CD14-positive monocyte (primary cell): ENCODE results near the gene WNT7A. TPM values are rescaled to one million over a fixed set of nuclear protein-coding genes. Genes with fewer than 3 reads are reported as not detected.

Experiments used
- DNase-seq, 3 donors: peaks; one replicate each; pipeline ENCODE4 v3.0.0-alpha.2; 2011 to 2022
- H2AFZ ChIP-seq: 2 replicates; pipeline ENCODE4 v1.6.0; 2012; ENCODE audit warnings: mild to moderate bottlenecking, low read depth, low read length, inconsistent platforms; ENCODE audit not compliant: insufficient read depth, poor library complexity, severe bottlenecking
- H3K27ac ChIP-seq, 2 donors: 1 replicate in 1 of 2; 2 replicates in 1 of 2; pipeline ENCODE4 v1.5.1; 2012 to 2013; ENCODE audit warnings: low read length in 2 of 2, control low read depth in 1 of 2, inconsistent platforms in 1 of 2, low read depth in 1 of 2, mild to moderate bottlenecking in 1 of 2
- H3K27me3 ChIP-seq, 2 donors: one replicate each; pipeline versions ENCODE4 v1.6.0 to v1.6.1; 2011 to 2013; ENCODE audit warnings: low read length in 2 of 2; ENCODE audit not compliant: control insufficient read depth in 2 of 2, insufficient read depth in 2 of 2
- H3K36me3 ChIP-seq, 2 donors: replicated peaks in 1 of 2; 1 replicate in 1 of 2; 2 replicates in 1 of 2; pipeline versions ENCODE4 v1.5.1 to v1.6.1; 2012 to 2013; ENCODE audit warnings: low read length in 2 of 2, control low read depth in 1 of 2, inconsistent platforms in 1 of 2, mild to moderate bottlenecking in 1 of 2; ENCODE audit not compliant: insufficient read depth in 2 of 2, control insufficient read depth in 1 of 2
- H3K4me1 ChIP-seq, 2 donors: 1 replicate in 1 of 2; 2 replicates in 1 of 2; pipeline versions ENCODE4 v1.5.1 to v1.6.1; 2012 to 2013; ENCODE audit warnings: low read length in 2 of 2, control low read depth in 1 of 2, inconsistent platforms in 1 of 2, mild to moderate bottlenecking in 1 of 2, moderate library complexity in 1 of 2; ENCODE audit not compliant: insufficient read depth in 2 of 2, control insufficient read depth in 1 of 2
- H3K4me2 ChIP-seq: replicated peaks from 2 replicates; pipeline ENCODE3; 2012; ENCODE audit warnings: low read length, moderate library complexity, mild to moderate bottlenecking; ENCODE audit not compliant: poor library complexity, severe bottlenecking; ENCODE audit errors: extremely low read depth
- H3K4me3 ChIP-seq, 3 experiments: fragments of 200-600 bp in 1 of 3; sonication (generic) in 1 of 3; replicated peaks in 1 of 3; 1 replicate in 2 of 3; 2 replicates in 1 of 3; pipeline ENCODE4 v1.5.1; 2011 to 2013; ENCODE audit warnings: low read length in 3 of 3, mild to moderate bottlenecking in 3 of 3, control low read depth in 2 of 3, low read depth in 2 of 3, inconsistent platforms in 1 of 3, moderate library complexity in 1 of 3
- H3K79me2 ChIP-seq: 2 replicates; pipeline ENCODE4 v1.6.0; 2012; ENCODE audit warnings: mild to moderate bottlenecking, control low read depth, inconsistent platforms, low read length, moderate library complexity; ENCODE audit not compliant: insufficient read depth
- H3K9ac ChIP-seq: 2 replicates; pipeline ENCODE4 v1.6.0; 2017; ENCODE audit warnings: low read length, mild to moderate bottlenecking; ENCODE audit not compliant: insufficient read depth, poor library complexity, severe bottlenecking
- H3K9me3 ChIP-seq, 2 donors: replicated peaks in 1 of 2; 1 replicate in 1 of 2; 2 replicates in 1 of 2; pipeline versions ENCODE4 v1.5.1 to v1.6.1; 2012 to 2013; ENCODE audit warnings: low read length in 2 of 2, control low read depth in 1 of 2; ENCODE audit not compliant: control insufficient read depth in 1 of 2, insufficient read depth in 1 of 2
- H4K20me1 ChIP-seq: 2 replicates; pipeline ENCODE4 v1.6.0; 2012; ENCODE audit warnings: mild to moderate bottlenecking, low read length, control low read depth, moderate library complexity; ENCODE audit not compliant: insufficient read depth
- H3K27ac Mint-ChIP-seq, 7 donors: one replicate each; pipeline ENCODE4 v1.8.0; 2020; ENCODE audit warnings: mild to moderate bottlenecking in 7 of 7, mixed read lengths in 7 of 7, moderate library complexity in 6 of 7, inconsistent platforms in 2 of 7
- H3K27me3 Mint-ChIP-seq, 3 donors: one replicate each; pipeline ENCODE4 v1.8.0; 2021 to 2022; ENCODE audit warnings: low read depth in 3 of 3, mild to moderate bottlenecking in 3 of 3, mixed read lengths in 3 of 3, moderate library complexity in 3 of 3, inconsistent platforms in 1 of 3
- H3K36me3 Mint-ChIP-seq, 2 donors: one replicate each; pipeline ENCODE4 v1.8.0; 2020; ENCODE audit warnings: mixed read lengths in 2 of 2, inconsistent platforms in 1 of 2, mild to moderate bottlenecking in 1 of 2
- H3K4me1 Mint-ChIP-seq: one replicate; pipeline ENCODE4 v1.8.0; 2020; ENCODE audit warnings: mild to moderate bottlenecking, mixed read lengths
- H3K4me3 Mint-ChIP-seq, 2 donors: one replicate each; pipeline ENCODE4 v1.8.0; 2020; ENCODE audit warnings: mild to moderate bottlenecking in 2 of 2, mixed read lengths in 2 of 2, moderate library complexity in 1 of 2
- H3K9me3 Mint-ChIP-seq, 7 donors: one replicate each; pipeline ENCODE4 v1.8.0; 2020 to 2022; ENCODE audit warnings: mixed read lengths in 7 of 7, mild to moderate bottlenecking in 6 of 7, moderate library complexity in 6 of 7, inconsistent platforms in 2 of 7
- WGBS: methylation state at CpG from one replicate; pipeline ENCODE4 v1.1.5; 2013; ENCODE audit warnings: missing lambda C conversion rate; ENCODE audit not compliant: insufficient coverage; 5-methylcytosine and 5-hydroxymethylcytosine counted together
- intact Hi-C, 2 donors: fragments of 100-400 bp; cut with micrococcal nuclease; formaldehyde crosslinking; loops; one replicate each; pipeline versions ENCODE4 v1.15.0 to v1.15.1; 2023
- polyA plus RNA-seq, 3 donors: library from polyadenylated mRNA; depleted of rRNA in 1 of 3; unstranded in 2 of 3; stranded (reverse) in 1 of 3; fragments of 300-500 nt in 2 of 3; fragments of >200 nt in 1 of 3; fragmentation: Illumina TruSeq in 2 of 3; gene quantifications; 1 replicate in 2 of 3; 2 replicates in 1 of 3; pipeline ENCODE4 v1.2.3, GENCODE V29; 2012 to 2021
- TF ChIP-seq, protein P1 (sequence below): fragments of 200-600 bp; IDR thresholded peaks from one replicate; pipeline ENCODE4 v1.8.0; 2022; ENCODE audit warnings: antibody characterized with exemption, mild to moderate bottlenecking

Gene WNT7A
- polyA plus RNA-seq, 3 donors: not detected

DNA sequence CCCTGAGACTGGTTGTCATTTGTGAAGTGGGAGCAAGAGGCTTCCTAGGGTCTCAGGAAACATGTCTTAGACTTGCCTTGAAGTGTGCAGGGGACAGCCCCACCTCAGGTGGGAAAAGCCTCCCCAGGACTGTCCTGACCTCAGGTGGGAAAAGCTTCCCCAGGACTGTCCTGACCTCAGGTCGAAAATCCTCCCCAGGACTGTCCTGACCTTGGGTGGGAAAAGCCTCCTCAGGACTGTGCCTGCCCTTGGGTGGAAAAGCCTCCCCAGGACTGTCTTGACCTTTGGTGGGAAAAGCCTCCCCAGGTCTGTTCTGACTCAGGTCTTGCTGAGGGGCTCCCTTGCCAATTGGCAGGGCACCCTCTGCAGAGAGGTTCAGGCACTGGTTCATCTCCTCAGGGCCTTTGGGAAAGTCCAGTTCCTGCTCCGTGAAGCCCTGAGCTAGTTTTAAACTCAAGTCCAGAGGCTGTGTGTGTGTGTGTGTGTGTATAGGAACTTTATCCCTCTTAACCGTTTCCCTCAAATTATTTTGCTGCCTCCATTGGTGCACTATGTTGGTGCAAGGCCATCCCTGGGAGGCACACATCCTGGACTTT is 64.7 kb downstream of the WNT7A start:
- TF ChIP-seq, protein P1, sequence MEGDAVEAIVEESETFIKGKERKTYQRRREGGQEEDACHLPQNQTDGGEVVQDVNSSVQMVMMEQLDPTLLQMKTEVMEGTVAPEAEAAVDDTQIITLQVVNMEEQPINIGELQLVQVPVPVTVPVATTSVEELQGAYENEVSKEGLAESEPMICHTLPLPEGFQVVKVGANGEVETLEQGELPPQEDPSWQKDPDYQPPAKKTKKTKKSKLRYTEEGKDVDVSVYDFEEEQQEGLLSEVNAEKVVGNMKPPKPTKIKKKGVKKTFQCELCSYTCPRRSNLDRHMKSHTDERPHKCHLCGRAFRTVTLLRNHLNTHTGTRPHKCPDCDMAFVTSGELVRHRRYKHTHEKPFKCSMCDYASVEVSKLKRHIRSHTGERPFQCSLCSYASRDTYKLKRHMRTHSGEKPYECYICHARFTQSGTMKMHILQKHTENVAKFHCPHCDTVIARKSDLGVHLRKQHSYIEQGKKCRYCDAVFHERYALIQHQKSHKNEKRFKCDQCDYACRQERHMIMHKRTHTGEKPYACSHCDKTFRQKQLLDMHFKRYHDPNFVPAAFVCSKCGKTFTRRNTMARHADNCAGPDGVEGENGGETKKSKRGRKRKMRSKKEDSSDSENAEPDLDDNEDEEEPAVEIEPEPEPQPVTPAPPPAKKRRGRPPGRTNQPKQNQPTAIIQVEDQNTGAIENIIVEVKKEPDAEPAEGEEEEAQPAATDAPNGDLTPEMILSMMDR: no peak
- H3K4me2 ChIP-seq: no peak overlapping the region
- WGBS: 100% methylated on average over 1 of the region's 3 CpGs
- no peaks in the 10 kb centered on the region for H3K79me2 ChIP-seq
- Mint-ChIP-seq H3K27me3 (peaks cover 1 to 2% (median 2%) of the 10 kb centered on the region in 3 donors), H3K4me3 (no peak overlapping the region), H3K9me3 (peaks cover 31 to 48% (median 40%) of the 10 kb centered on the region in 7 donors), H3K27ac (no peak overlapping the region), H3K36me3 (no peaks in the 10 kb centered on the region), H3K4me1 (no peaks in the 10 kb centered on the region)
- no peaks in the 10 kb centered on the region for H3K4me1 ChIP-seq
- no peak overlapping the region for H3K27ac ChIP-seq
- H2AFZ ChIP-seq: no peak overlapping the region
- H3K9me3 ChIP-seq: peaks cover 41 to 42% of the 10 kb centered on the region in 2 donors
- no peaks in the 10 kb centered on the region for H4K20me1 ChIP-seq
- no peaks in the 10 kb centered on the region for H3K27me3 ChIP-seq
- H3K4me3 ChIP-seq: no peak overlapping the region
- intact Hi-C loops: no loop called here
- no peak overlapping the region for H3K9ac ChIP-seq
- no peak for DNase-seq
- H3K36me3 ChIP-seq: no peaks in the 10 kb centered on the region

DNA sequence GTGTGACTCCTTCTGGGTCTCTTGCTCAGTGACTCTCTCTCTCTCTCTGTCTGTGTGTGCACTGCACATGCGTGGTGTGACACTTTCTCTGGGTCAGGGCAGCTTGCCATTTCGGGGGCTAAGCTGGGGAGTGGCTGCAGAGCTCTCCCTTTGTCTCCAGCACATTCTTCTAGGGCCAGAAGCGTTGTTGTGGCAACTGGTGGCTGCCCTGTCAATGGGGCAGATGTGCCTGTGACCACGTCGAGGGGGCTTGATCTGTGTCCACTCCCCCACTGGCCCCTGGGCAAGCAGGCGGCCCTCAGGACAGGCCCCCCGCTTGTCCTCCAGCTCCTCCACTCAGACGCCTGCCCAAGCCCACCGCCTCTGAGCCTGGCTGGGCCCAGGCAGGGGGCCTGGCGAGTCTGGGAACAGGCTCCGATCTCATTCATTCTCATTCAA is 67.8 kb downstream of the WNT7A start:
- TF ChIP-seq, protein P1: no peak
- H3K27ac Mint-ChIP-seq: no peak overlapping the region

More for the DNA sequence above, 67.8 kb downstream of the WNT7A start:
- no peaks in the 10 kb centered on the region for H3K79me2 ChIP-seq
- no peak overlapping the region for H3K4me3 ChIP-seq
- H3K27me3 ChIP-seq: no peaks in the 10 kb centered on the region
- no peaks in the 10 kb centered on the region for H3K36me3 ChIP-seq
- intact Hi-C loops: no loop called here
- H3K36me3 Mint-ChIP-seq: no peaks in the 10 kb centered on the region
- H3K9ac ChIP-seq: no peak overlapping the region
- WGBS: 92% methylated on average over 10 of the region's 11 CpGs
- peaks cover 41% of the 10 kb centered on the region in 2 donors for H3K9me3 ChIP-seq
- no peaks in the 10 kb centered on the region for H4K20me1 ChIP-seq
- no peaks in the 10 kb centered on the region for H3K4me1 ChIP-seq
- H3K27ac ChIP-seq: no peak overlapping the region
- no peak overlapping the region for H2AFZ ChIP-seq
- no peak overlapping the region for H3K4me2 ChIP-seq
- H3K4me3 Mint-ChIP-seq: no peak overlapping the region
- H3K27me3 Mint-ChIP-seq: peaks cover 0 to 6% (median 1%) of the 10 kb centered on the region in 3 donors
- no peaks in the 10 kb centered on the region for H3K4me1 Mint-ChIP-seq
- peaks cover 25 to 43% (median 39%) of the 10 kb centered on the region in 7 donors for H3K9me3 Mint-ChIP-seq
- no peak for DNase-seq
